Smooth muscle cell (in vitro differentiated cells): ENCODE measurements around the gene ZNF831. TPM values are rescaled to one million over a fixed set of nuclear protein-coding genes. Genes with fewer than 3 reads are reported as not detected.

Source experiments
- DNase-seq: peaks from one replicate; lab custom pipeline; 2025; ENCODE audit not compliant: unreplicated experiment; lab: John Stamatoyannopoulos, UW
- H2AFZ ChIP-seq: fragments of 200-600 bp; sonication (generic); 2 replicates; pipeline ENCODE4 v1.6.0; 2016; ENCODE audit warnings: antibody characterized with exemption, low read depth, mild to moderate bottlenecking
- H3F3A ChIP-seq: fragments of 200-600 bp; sonication (generic); 2 replicates; pipeline ENCODE4 v1.6.0; 2017; ENCODE audit warnings: antibody characterized with exemption, low read depth
- H3K27ac ChIP-seq: fragments of 200-600 bp; sonication (generic); 2 replicates; pipeline ENCODE4 v1.5.1; 2016; ENCODE audit warnings: low read depth, mild to moderate bottlenecking
- H3K27me3 ChIP-seq: fragments of 200-600 bp; sonication (generic); 2 replicates; pipeline ENCODE4 v1.6.1; 2016; ENCODE audit warnings: low read depth, mild to moderate bottlenecking
- H3K36me3 ChIP-seq: fragments of 200-600 bp; sonication (generic); 2 replicates; pipeline ENCODE4 v1.5.1; 2016; ENCODE audit warnings: low read depth
- H3K4me1 ChIP-seq: fragments of 200-600 bp; sonication (generic); 2 replicates; pipeline ENCODE4 v1.5.1; 2016; ENCODE audit warnings: low read depth
- H3K4me2 ChIP-seq: fragments of 200-600 bp; sonication (generic); 2 replicates; pipeline ENCODE4 v1.6.0; 2016; ENCODE audit warnings: mild to moderate bottlenecking
- H3K4me3 ChIP-seq: fragments of 200-600 bp; sonication (generic); 2 replicates; pipeline ENCODE4 v1.5.1; 2016; ENCODE audit warnings: mild to moderate bottlenecking
- H3K79me2 ChIP-seq: fragments of 200-600 bp; sonication (generic); 2 replicates; pipeline ENCODE4 v1.6.0; 2016; ENCODE audit warnings: low read depth, mild to moderate bottlenecking
- H3K9ac ChIP-seq: fragments of 200-600 bp; sonication (generic); 2 replicates; pipeline ENCODE4 v1.6.0; 2016; ENCODE audit warnings: low read depth
- H3K9me3 ChIP-seq: fragments of 200-600 bp; sonication (generic); replicated peaks from 2 replicates; pipeline ENCODE4 v1.5.1; 2016; ENCODE audit warnings: low read depth
- H4K20me1 ChIP-seq: fragments of 200-600 bp; sonication (generic); 2 replicates; pipeline ENCODE4 v1.6.0; 2016; ENCODE audit warnings: low read depth
- WGBS: methylation state at CpG from one replicate; pipeline ENCODE4 v1.1.7; 2016; ENCODE audit warnings: low lambda C conversion rate; 5-methylcytosine and 5-hydroxymethylcytosine counted together
- polyA plus RNA-seq: library from polyadenylated mRNA; unstranded; fragments of >200 nt; fragmentation: Nextera tagmentation; extraction: Ambion mirVana; gene quantifications from 2 replicates; pipeline ENCODE4 v1.2.1, GENCODE V29; 2016
- total RNA-seq: library from RNA; depleted of rRNA; stranded (reverse); fragments of >200 nt; gene quantifications from 2 replicates; pipeline ENCODE4 v1.2.3, GENCODE V29; 2014
- TF ChIP-seq, protein P1 (sequence below): fragments of 200-600 bp; sonication (generic); IDR thresholded peaks from 2 replicates; pipeline ENCODE4 v1.5.1; 2017; ENCODE audit warnings: borderline replicate concordance, mild to moderate bottlenecking, antibody characterized with exemption; ENCODE audit not compliant: insufficient read depth, poor library complexity, severe bottlenecking

The ZNF831 gene
- total and polyA plus RNA-seq, 2 experiments from 2014 or later, result not detected

DNA sequence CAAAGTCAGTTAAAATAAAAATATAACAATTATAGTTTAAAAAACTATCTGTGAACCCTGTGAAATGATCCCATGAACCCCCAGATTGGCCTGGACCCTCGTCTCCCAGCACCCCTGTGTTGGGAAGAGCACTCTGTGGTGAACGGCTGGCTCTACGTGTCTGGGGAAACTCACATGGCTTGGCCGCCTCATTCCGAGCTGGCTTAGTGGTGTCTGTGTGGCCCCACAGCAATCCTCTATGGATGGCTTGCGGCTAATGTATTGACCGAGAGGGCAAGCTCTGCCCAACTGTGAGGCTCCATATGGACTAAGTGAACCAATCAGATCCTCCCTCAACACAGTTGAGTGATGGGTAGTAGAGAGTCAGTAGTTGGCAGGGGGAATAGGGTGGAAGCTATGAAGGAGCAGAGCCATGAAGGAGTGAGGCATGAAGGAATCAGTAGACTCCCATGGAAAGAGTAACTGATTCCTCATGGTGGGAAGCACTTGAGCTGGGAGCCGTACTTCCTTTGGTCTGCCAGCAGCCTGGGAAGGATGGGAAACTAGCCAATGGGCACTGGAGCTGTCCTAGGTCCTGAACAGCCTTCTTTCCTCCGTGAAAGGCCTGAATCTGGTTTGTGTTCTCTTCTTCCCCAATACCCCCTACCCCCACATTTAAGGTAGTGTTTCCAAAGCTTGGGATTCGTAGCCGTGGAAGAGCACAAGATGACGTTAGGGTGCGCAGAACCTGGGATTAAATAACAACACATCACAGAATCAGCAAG, 21.6 kb upstream of the ZNF831 start:
- no peak for DNase-seq
- TF ChIP-seq, protein P1, sequence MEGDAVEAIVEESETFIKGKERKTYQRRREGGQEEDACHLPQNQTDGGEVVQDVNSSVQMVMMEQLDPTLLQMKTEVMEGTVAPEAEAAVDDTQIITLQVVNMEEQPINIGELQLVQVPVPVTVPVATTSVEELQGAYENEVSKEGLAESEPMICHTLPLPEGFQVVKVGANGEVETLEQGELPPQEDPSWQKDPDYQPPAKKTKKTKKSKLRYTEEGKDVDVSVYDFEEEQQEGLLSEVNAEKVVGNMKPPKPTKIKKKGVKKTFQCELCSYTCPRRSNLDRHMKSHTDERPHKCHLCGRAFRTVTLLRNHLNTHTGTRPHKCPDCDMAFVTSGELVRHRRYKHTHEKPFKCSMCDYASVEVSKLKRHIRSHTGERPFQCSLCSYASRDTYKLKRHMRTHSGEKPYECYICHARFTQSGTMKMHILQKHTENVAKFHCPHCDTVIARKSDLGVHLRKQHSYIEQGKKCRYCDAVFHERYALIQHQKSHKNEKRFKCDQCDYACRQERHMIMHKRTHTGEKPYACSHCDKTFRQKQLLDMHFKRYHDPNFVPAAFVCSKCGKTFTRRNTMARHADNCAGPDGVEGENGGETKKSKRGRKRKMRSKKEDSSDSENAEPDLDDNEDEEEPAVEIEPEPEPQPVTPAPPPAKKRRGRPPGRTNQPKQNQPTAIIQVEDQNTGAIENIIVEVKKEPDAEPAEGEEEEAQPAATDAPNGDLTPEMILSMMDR, result no peak
- Histone ChIP-seq H3K4me1 (no peaks in the 10 kb centered on the region), H3K9me3 (no peaks in the 10 kb centered on the region), H3K36me3 (no peaks in the 10 kb centered on the region), H3K79me2 (no peaks in the 10 kb centered on the region), H3K4me2 (no peak overlapping the region), H3K4me3 (no peak overlapping the region), H3F3A (no peaks in the 10 kb centered on the region), H2AFZ (no peak overlapping the region), H3K9ac (no peak overlapping the region), H3K27me3 (no peaks in the 10 kb centered on the region), H3K27ac (no peak overlapping the region), H4K20me1 (no peaks in the 10 kb centered on the region)
- WGBS, result 83% methylated on average over 13 of the region's 13 CpGs

DNA sequence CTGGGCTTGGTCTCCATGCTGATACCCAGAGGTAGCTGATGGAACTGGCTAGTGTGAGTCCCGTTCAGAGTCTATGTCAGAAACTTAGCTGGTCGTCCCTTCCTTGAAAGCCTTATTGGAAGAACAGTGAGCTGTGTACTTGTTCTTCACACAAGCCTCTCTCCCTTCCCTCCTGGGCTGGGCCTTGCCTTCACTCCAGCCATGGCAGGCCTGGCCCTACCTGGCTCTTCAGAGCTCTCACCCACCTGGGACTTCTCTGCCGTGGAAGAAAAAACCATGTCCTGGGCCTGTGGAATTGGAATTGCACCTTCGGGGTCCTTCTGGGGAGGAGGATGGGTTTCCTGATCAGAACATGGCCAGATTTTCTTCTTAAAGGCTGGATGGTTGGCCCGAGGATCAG, 20.3 kb upstream of the ZNF831 start:
- Histone ChIP-seq H3F3A (no peaks in the 10 kb centered on the region), H3K27ac (no peak overlapping the region), H3K36me3 (no peaks in the 10 kb centered on the region), H4K20me1 (no peaks in the 10 kb centered on the region), H2AFZ (no peak overlapping the region), H3K79me2 (no peaks in the 10 kb centered on the region), H3K9me3 (no peaks in the 10 kb centered on the region), H3K27me3 (no peaks in the 10 kb centered on the region), H3K4me1 (no peaks in the 10 kb centered on the region), H3K4me3 (no peak overlapping the region), H3K9ac (no peak overlapping the region), H3K4me2 (no peak overlapping the region)
- 80% methylated on average over 5 of the region's 5 CpGs for WGBS
- no peak for DNase-seq
- TF ChIP-seq, protein P1, result no peak

DNA sequence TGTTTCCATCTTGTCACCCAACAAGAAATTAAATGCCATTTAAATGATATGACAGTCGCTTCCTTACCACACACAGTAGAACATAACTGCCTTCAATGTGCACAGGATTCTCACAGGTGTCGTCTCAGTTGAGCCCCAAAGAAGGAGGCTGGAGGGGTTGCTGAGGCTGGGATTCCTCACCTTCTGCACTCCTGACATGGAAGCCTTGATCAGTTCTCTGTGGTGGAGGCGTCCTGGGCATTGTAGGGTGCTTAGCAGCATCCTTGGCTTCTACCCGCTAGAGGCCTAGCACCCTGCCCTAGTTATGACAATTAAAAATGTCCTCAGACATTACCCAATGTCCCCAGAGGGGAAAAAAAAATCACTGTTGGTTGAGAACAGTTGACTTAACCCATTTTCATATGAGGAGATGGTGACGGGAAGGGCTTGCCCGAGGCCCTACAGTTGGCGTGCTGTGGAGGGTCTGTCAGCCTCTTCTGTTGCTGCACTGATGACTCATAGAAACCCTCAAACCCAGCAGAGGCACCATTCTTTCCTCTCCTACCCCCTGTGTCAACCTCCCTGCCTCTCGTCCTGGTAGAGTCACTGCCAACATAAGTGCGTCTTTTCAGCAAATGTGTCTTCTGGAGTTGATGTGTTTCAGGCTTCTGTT, 19.3 kb upstream of the ZNF831 start:
- no peaks in the 10 kb centered on the region for H4K20me1 ChIP-seq
- no peaks in the 10 kb centered on the region for H3K79me2 ChIP-seq
- no peak overlapping the region for H3K9ac ChIP-seq
- no peak for DNase-seq
- no peaks in the 10 kb centered on the region for H3K36me3 ChIP-seq
- TF ChIP-seq, protein P1, result no peak
- WGBS, result 87% methylated on average over 9 of the region's 9 CpGs
- no peaks in the 10 kb centered on the region for H3K27me3 ChIP-seq
- no peak overlapping the region for H3K27ac ChIP-seq
- no peaks in the 10 kb centered on the region for H3F3A ChIP-seq
- no peak overlapping the region for H3K4me2 ChIP-seq
- no peak overlapping the region for H3K4me3 ChIP-seq
- H2AFZ ChIP-seq, result no peak overlapping the region
- H3K4me1 ChIP-seq, result no peaks in the 10 kb centered on the region
- H3K9me3 ChIP-seq, result no peaks in the 10 kb centered on the region
